Measurements from ENCODE around the gene NAALADL2.
"Not testable (repeated sequence)": the region's sequence is repeated elsewhere in the genome, so short reads cannot be mapped to it uniquely, and the experiment has no call there.

The NAALADL2 gene

GRCh38 chr3:175073219-175073905, 214.2 kb downstream of the NAALADL2 start:
- DNase-seq (ENCODE audit: low read depth): no peak

- DNase-seq (ENCODE audit: low read depth): no peak
Observed at GRCh38 chr3:175075269-175075668, 216.1 kb downstream of the NAALADL2 start.

GRCh38 chr3:175077216-175077615, 218.1 kb downstream of the NAALADL2 start:
- no peak for DNase-seq (ENCODE audit: low read depth)

GRCh38 chr3:175082631-175083030, 223.5 kb downstream of the NAALADL2 start:
- no peak for DNase-seq (ENCODE audit: low read depth)

GRCh38 chr3:175087128-175087527, 228.0 kb downstream of the NAALADL2 start:
- not testable (repeated sequence) for DNase-seq (ENCODE audit: low read depth)

GRCh38 chr3:175088766-175089380, 229.7 kb downstream of the NAALADL2 start:
- no peak for DNase-seq (ENCODE audit: low read depth)

GRCh38 chr3:175091426-175092114, 232.4 kb downstream of the NAALADL2 start:
- DNase-seq (ENCODE audit: low read depth): no peak

GRCh38 chr3:175093748-175094147, 234.6 kb downstream of the NAALADL2 start:
- no peak for DNase-seq (ENCODE audit: low read depth)

- no peak for DNase-seq (ENCODE audit: low read depth)
Observed at GRCh38 chr3:175094344-175094743, 235.2 kb downstream of the NAALADL2 start.

- no peak for DNase-seq (ENCODE audit: low read depth)
Observed at GRCh38 chr3:175098644-175099043, 239.5 kb downstream of the NAALADL2 start.

GRCh38 chr3:175102161-175102560, 243.0 kb downstream of the NAALADL2 start:
- DNase-seq (ENCODE audit: low read depth): no peak

GRCh38 chr3:175103298-175103697, 244.2 kb downstream of the NAALADL2 start:
- DNase-seq (ENCODE audit: low read depth): no peak

- DNase-seq (ENCODE audit: low read depth): no peak
Observed at GRCh38 chr3:175105066-175105465, 245.9 kb downstream of the NAALADL2 start.

- no peak for DNase-seq (ENCODE audit: low read depth)
Observed at GRCh38 chr3:175107231-175107630, 248.1 kb downstream of the NAALADL2 start.

- DNase-seq (ENCODE audit: low read depth): no peak
Observed at GRCh38 chr3:175107995-175108394, 248.9 kb downstream of the NAALADL2 start.

- no peak for DNase-seq (ENCODE audit: low read depth)
Observed at GRCh38 chr3:175108613-175109151, 249.5 kb downstream of the NAALADL2 start.

- no peak for DNase-seq (ENCODE audit: low read depth)
Observed at GRCh38 chr3:175111036-175111435, 251.9 kb downstream of the NAALADL2 start.

GRCh38 chr3:175118382-175118941, 259.3 kb downstream of the NAALADL2 start:
- no peak for DNase-seq (ENCODE audit: low read depth)

GRCh38 chr3:175121225-175121624, 262.1 kb downstream of the NAALADL2 start:
- no peak for DNase-seq (ENCODE audit: low read depth)

GRCh38 chr3:175127075-175127662, 268.0 kb downstream of the NAALADL2 start:
- DNase-seq (ENCODE audit: low read depth): no peak

GRCh38 chr3:175129126-175129525, 270.0 kb downstream of the NAALADL2 start:
- DNase-seq (ENCODE audit: low read depth): no peak

- DNase-seq (ENCODE audit: low read depth): no peak
Observed at GRCh38 chr3:175129571-175129970, 270.4 kb downstream of the NAALADL2 start.
